ENCODE results near the gene STPG4.

- TF ChIP-seq, protein P1, sequence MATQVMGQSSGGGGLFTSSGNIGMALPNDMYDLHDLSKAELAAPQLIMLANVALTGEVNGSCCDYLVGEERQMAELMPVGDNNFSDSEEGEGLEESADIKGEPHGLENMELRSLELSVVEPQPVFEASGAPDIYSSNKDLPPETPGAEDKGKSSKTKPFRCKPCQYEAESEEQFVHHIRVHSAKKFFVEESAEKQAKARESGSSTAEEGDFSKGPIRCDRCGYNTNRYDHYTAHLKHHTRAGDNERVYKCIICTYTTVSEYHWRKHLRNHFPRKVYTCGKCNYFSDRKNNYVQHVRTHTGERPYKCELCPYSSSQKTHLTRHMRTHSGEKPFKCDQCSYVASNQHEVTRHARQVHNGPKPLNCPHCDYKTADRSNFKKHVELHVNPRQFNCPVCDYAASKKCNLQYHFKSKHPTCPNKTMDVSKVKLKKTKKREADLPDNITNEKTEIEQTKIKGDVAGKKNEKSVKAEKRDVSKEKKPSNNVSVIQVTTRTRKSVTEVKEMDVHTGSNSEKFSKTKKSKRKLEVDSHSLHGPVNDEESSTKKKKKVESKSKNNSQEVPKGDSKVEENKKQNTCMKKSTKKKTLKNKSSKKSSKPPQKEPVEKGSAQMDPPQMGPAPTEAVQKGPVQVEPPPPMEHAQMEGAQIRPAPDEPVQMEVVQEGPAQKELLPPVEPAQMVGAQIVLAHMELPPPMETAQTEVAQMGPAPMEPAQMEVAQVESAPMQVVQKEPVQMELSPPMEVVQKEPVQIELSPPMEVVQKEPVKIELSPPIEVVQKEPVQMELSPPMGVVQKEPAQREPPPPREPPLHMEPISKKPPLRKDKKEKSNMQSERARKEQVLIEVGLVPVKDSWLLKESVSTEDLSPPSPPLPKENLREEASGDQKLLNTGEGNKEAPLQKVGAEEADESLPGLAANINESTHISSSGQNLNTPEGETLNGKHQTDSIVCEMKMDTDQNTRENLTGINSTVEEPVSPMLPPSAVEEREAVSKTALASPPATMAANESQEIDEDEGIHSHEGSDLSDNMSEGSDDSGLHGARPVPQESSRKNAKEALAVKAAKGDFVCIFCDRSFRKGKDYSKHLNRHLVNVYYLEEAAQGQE (tag by site-specific recombination; IDR thresholded peaks at IDR 0.05) = no peak
- TF ChIP-seq GLI4 (tag by site-specific recombination; IDR thresholded peaks at IDR 0.05) (no peak), ZNF449 (tag by site-specific recombination; IDR thresholded peaks at IDR 0.05) (no peak)
- TF ChIP-seq, protein P2, sequence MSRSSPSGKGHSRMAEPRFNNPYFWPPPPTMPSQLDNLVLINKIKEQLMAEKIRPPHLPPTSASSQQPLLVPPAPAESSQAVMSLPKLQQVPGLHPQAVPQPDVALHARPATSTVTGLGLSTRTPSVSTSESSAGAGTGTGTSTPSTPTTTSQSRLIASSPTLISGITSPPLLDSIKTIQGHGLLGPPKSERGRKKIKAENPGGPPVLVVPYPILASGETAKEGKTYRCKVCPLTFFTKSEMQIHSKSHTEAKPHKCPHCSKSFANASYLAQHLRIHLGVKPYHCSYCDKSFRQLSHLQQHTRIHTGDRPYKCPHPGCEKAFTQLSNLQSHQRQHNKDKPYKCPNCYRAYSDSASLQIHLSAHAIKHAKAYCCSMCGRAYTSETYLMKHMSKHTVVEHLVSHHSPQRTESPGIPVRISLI (tag by site-specific recombination; IDR thresholded peaks at IDR 0.05) = no peak
- TF ChIP-seq, protein P3, sequence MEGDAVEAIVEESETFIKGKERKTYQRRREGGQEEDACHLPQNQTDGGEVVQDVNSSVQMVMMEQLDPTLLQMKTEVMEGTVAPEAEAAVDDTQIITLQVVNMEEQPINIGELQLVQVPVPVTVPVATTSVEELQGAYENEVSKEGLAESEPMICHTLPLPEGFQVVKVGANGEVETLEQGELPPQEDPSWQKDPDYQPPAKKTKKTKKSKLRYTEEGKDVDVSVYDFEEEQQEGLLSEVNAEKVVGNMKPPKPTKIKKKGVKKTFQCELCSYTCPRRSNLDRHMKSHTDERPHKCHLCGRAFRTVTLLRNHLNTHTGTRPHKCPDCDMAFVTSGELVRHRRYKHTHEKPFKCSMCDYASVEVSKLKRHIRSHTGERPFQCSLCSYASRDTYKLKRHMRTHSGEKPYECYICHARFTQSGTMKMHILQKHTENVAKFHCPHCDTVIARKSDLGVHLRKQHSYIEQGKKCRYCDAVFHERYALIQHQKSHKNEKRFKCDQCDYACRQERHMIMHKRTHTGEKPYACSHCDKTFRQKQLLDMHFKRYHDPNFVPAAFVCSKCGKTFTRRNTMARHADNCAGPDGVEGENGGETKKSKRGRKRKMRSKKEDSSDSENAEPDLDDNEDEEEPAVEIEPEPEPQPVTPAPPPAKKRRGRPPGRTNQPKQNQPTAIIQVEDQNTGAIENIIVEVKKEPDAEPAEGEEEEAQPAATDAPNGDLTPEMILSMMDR (tag by site-specific recombination; IDR thresholded peaks at IDR 0.05) = no peak
These were observed 83.9 kb downstream of the STPG4 start for GRCh38 chr2:47070920-47071824.

Data from HEK293 (cell line).